Coronary artery (tissue), 2 donors: ENCODE data around the gene ZBTB12.

Experiments
- DNase-seq: peaks from one replicate; pipeline ENCODE4 v3.0.0-alpha.2; 2017; ENCODE audit warnings: low spot score
- H3K27ac ChIP-seq, 2 donors: fragments of 200-600 bp; sonication (generic); one replicate each; pipeline ENCODE4 v1.5.1; 2016 to 2019
- H3K4me3 ChIP-seq: fragments of 200-600 bp; sonication (generic); 2 replicates; pipeline ENCODE4 v1.5.1; 2016; ENCODE audit warnings: mild to moderate bottlenecking, moderate library complexity
- TF ChIP-seq, protein P1 (sequence below): fragments of 200-600 bp; sonication (generic); IDR thresholded peaks from one replicate; pipeline ENCODE4 v1.5.1; 2019; ENCODE audit warnings: antibody characterized with exemption

ZBTB12 gene

DNA sequence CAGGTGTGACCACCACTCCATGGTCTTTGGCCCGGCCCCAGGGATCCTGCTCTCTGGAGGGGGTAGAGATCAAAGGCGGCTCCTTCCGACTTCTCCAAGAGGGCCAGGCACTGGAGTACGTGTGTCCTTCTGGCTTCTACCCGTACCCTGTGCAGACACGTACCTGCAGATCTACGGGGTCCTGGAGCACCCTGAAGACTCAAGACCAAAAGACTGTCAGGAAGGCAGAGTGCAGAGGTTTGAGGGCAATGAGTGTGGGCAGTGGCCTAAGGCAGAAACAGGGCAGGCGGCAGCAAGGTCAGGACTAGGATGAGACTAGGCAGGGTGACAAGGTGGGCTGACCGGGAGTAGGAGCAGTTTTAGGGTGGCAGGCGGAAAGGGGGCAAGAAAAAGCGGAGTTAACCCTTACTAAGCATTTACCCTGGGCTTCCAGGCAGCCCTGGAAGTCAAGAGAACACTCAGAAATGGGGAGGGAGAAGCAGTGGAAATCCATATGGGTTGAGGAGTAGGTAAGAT lies 44.5 kb upstream of the ZBTB12 start:
- Histone ChIP-seq H3K4me3 (peak overlapping the region; percentile 57), H3K27ac (peak overlapping the region; percentile 86 to 93)
- TF ChIP-seq, protein P1, sequence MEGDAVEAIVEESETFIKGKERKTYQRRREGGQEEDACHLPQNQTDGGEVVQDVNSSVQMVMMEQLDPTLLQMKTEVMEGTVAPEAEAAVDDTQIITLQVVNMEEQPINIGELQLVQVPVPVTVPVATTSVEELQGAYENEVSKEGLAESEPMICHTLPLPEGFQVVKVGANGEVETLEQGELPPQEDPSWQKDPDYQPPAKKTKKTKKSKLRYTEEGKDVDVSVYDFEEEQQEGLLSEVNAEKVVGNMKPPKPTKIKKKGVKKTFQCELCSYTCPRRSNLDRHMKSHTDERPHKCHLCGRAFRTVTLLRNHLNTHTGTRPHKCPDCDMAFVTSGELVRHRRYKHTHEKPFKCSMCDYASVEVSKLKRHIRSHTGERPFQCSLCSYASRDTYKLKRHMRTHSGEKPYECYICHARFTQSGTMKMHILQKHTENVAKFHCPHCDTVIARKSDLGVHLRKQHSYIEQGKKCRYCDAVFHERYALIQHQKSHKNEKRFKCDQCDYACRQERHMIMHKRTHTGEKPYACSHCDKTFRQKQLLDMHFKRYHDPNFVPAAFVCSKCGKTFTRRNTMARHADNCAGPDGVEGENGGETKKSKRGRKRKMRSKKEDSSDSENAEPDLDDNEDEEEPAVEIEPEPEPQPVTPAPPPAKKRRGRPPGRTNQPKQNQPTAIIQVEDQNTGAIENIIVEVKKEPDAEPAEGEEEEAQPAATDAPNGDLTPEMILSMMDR: no peak
- no peak for DNase-seq

DNA sequence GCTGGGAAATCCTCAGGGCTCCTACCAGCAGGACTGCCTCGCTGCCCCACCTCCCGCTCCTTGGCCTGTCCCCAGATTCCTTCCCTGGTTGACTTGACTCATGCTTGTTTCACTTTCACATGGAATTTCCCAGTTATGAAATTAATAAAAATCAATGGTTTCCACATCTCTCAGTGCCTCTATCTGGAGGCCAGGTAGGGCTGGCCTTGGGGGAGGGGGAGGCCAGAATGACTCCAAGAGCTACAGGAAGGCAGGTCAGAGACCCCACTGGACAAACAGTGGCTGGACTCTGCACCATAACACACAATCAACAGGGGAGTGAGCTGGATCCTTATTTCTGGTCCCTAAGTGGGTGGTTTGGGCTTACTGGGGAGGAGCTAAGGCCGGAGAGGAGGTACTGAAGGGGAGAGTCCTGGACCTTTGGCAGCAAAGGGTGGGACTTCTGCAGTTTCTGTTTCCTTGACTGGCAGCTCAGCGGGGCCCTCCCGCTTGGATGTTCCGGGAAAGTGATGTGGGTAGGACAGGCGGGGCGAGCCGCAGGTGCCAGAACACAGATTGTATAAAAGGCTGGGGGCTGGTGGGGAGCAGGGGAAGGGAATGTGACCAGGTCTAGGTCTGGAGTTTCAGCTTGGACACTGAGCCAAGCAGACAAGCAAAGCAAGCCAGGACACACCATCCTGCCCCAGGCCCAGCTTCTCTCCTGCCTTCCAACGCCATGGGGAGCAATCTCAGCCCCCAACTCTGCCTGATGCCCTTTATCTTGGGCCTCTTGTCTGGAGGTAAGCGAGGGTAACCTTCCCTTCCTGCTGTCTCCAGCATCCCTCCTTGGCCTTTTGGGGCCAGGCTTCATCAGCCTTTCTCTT lies 43.9 kb upstream of the ZBTB12 start, which contains the start of gene CFB:
CFB (plus strand) TSS at position 589 of the 863 bp plus-strand sequence; CDS start at position 716, 127 bp downstream.
- TF ChIP-seq, protein P1: no peak
- H3K4me3 ChIP-seq: peak within 1 kb of the TSS; percentile 57
- DNase-seq: peak; percentile 89
- H3K27ac ChIP-seq: peak within 1 kb of the TSS; percentile 86 to 93

DNA sequence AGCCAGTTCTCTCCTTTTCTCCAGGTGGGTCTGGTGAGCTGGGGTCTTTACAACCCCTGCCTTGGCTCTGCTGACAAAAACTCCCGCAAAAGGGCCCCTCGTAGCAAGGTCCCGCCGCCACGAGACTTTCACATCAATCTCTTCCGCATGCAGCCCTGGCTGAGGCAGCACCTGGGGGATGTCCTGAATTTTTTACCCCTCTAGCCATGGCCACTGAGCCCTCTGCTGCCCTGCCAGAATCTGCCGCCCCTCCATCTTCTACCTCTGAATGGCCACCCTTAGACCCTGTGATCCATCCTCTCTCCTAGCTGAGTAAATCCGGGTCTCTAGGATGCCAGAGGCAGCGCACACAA lies 43.2 kb upstream of the ZBTB12 start:
- H3K4me3 ChIP-seq: peak overlapping the region; percentile 57
- no peak for DNase-seq
- TF ChIP-seq, protein P1: no peak
- peak overlapping the region; percentile 86 to 93 for H3K27ac ChIP-seq

DNA sequence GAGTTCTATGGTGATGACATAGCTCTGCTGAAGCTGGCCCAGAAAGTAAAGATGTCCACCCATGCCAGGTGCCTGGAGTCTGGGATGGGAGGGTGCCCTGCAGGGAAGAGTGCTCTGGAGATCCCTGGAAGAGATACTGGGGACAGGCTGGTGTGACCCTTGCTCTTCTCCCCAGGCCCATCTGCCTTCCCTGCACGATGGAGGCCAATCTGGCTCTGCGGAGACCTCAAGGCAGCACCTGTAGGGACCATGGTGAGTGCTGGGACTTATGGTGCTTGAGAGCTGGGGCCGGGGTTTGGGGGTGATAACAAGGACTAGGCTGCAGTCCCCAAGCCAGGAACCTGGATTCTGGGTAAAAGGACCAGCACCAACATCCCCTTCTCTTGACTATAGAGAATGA lies 41.9 kb upstream of the ZBTB12 start:
- Histone ChIP-seq H3K4me3 (no peak overlapping the region), H3K27ac (no peak overlapping the region)
- DNase-seq: no peak
- TF ChIP-seq, protein P1: no peak

DNA sequence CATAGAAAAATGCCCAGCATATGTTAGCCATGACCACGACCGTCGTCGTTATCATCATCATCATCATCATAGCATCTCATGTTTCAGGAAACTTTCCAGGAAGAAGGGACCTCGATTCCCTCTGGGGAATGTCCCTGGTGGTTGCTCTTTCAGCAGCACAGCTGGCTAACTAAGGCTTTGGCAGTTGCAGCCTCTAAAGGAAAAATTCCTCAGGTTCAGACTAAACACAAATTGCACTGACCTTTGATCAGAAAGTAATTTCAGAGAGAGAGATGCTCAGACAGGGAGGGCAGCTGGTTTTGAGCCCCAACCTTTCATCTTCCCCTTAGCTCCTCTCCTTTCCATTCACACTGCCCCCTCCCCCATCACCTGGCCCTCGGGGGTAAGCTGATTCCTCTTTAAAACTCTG lies 38.4 kb upstream of the ZBTB12 start:
- DNase-seq: no peak
- TF ChIP-seq, protein P1: no peak
- Histone ChIP-seq H3K27ac (no peak overlapping the region), H3K4me3 (no peak overlapping the region)

DNA sequence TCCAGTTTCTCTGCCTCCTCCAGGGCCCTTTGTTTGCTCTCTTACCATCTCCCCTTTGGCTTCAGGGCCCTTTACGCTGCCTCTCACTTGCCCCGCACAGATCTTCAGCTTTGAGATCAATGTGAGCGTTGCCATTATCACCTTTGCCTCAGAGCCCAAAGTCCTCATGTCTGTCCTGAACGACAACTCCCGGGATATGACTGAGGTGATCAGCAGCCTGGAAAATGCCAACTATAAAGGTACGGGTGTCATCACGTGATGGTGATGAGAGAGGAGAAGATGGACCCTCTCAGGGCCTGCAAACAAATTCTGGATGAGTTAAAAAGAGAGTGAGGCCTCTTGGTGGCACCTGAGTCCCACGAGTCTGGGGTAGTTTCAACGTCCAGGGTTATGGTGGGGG lies 33.9 kb upstream of the ZBTB12 start:
- no peak for DNase-seq
- H3K27ac ChIP-seq: no peak overlapping the region
- H3K4me3 ChIP-seq: no peak overlapping the region
- TF ChIP-seq, protein P1: no peak

DNA sequence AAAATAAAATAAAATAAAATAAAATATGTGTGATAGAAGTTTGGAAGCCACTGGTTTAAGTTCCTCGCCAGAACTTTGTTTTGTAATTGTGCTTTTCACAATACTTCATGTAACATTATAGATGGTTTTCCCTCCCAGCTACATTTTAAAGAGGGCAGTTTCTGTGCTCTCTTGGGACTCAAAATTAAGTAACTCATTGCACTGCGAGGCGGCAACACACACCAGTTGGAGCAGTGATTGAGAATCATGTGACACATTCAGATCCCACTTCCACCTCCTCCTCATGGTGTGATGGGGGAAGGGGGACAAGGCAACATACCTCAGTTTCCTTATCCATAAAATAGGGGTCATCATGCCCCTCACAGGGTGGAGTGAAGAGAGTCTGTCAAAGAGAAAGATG lies 33.1 kb upstream of the ZBTB12 start:
- H3K27ac ChIP-seq: no peak overlapping the region
- TF ChIP-seq, protein P1: no peak
- no peak overlapping the region for H3K4me3 ChIP-seq
- DNase-seq: no peak
